DOHH2 (cell line): Measurements from ENCODE around the gene CTNNAL1.

ENCODE experiments used
- H3F3A ChIP-seq: fragments of 200-600 bp; sonication (generic), shearing (Covaris generic); 2 replicates; pipeline ENCODE4 v1.6.0; 2016; ENCODE audit warnings: antibody characterized with exemption, mild to moderate bottlenecking; ENCODE audit not compliant: control insufficient read depth, insufficient read depth
- H3K27ac ChIP-seq: fragments of 200-600 bp; sonication (generic); 2 replicates; pipeline ENCODE4 v1.5.1; 2014; ENCODE audit warnings: low read depth, mild to moderate bottlenecking, low read length, moderate library complexity
- H3K27me3 ChIP-seq: fragments of 200-600 bp; sonication (generic); 2 replicates; pipeline ENCODE4 v1.6.1; 2014; ENCODE audit warnings: mild to moderate bottlenecking, low read length, mixed read lengths; ENCODE audit not compliant: control insufficient read depth
- H3K36me3 ChIP-seq: fragments of 200-600 bp; sonication (generic); 2 replicates; pipeline ENCODE4 v1.6.1; 2014; ENCODE audit warnings: mild to moderate bottlenecking, low read length, moderate library complexity, mixed read lengths; ENCODE audit not compliant: control insufficient read depth
- H3K4me1 ChIP-seq: fragments of 200-600 bp; sonication (generic); 2 replicates; pipeline ENCODE4 v1.6.1; 2014; ENCODE audit warnings: mild to moderate bottlenecking, low read length, mixed read lengths; ENCODE audit not compliant: control insufficient read depth
- H3K4me2 ChIP-seq: fragments of 200-600 bp; sonication (generic); 2 replicates; pipeline ENCODE4 v1.6.0; 2014; ENCODE audit warnings: mild to moderate bottlenecking, low read length, moderate library complexity
- H3K4me3 ChIP-seq: fragments of 200-600 bp; sonication (generic); 2 replicates; pipeline ENCODE4 v1.5.1; 2014; ENCODE audit warnings: mild to moderate bottlenecking, low read length, mixed read lengths
- H3K79me2 ChIP-seq: fragments of 200-600 bp; sonication (generic); 2 replicates; pipeline ENCODE4 v1.6.1; 2014; ENCODE audit warnings: mild to moderate bottlenecking, low read length, mixed read lengths; ENCODE audit not compliant: control insufficient read depth
- H3K9me2 ChIP-seq: fragments of 200-600 bp; sonication (generic); replicated peaks from 2 replicates; pipeline ENCODE4 v1.6.1; 2014; ENCODE audit warnings: mild to moderate bottlenecking, low read length, mixed read lengths; ENCODE audit not compliant: control insufficient read depth
- H3K9me3 ChIP-seq: fragments of 200-600 bp; sonication (generic); 2 replicates; pipeline ENCODE4 v1.6.1; 2014; ENCODE audit warnings: antibody characterized with exemption, low read length, mixed read lengths; ENCODE audit not compliant: control insufficient read depth, insufficient read depth
- H4K20me1 ChIP-seq: fragments of 200-600 bp; sonication (generic); 2 replicates; pipeline ENCODE4 v1.6.0; 2014; ENCODE audit warnings: low read depth, mild to moderate bottlenecking, antibody characterized with exemption, low read length, moderate library complexity; ENCODE audit not compliant: control insufficient read depth, insufficient read depth
- EZH2phosphoT487 ChIP-seq: fragments of 200-600 bp; sonication (generic); IDR thresholded peaks from 2 replicates; pipeline ENCODE4 v1.6.1; 2017; ENCODE audit warnings: borderline replicate concordance, mild to moderate bottlenecking, antibody characterized with exemption, low read length, moderate library complexity, mixed read lengths
- TF ChIP-seq, protein P1 (sequence below): fragments of 200-600 bp; sonication (generic); IDR thresholded peaks from one replicate; pipeline ENCODE4 v1.5.1; 2014; ENCODE audit warnings: antibody characterized with exemption, mild to moderate bottlenecking, low read depth, low read length; ENCODE audit not compliant: poor library complexity, severe bottlenecking

CTNNAL1 gene

DNA sequence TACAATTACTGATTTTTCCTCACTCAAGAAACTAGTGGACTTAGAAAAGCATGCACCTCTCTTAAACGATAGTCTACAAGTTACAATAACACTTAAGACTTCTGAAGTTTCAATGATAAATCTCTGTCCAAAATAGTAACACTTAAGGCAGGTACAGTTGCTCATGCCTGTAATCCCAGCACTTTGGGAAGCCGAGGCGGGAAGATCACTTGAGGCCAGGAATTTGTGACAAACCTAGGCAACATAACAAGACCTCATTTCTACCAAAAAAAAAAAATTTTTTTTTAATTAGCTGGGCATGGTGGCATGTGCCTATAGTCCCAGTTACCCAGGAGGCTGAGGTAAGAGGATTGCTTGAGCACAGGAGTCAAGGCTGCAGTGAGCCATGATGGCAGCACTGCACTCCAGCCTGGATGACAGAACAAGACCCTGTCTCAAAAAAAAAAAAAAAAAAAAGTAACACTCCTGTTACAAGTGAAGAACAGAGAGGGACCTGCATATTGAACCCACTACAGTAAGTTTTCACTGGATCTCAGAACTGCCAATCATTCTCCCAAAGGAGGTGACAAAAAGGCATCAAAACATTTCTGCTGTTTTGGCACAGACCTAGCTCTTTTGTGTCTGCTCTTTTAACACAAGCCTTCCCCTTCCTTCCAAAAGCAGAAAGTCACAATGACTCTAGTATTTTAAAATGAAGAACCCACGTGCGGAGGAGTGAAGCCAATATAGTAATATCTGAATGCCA is 75.6 kb downstream of the CTNNAL1 start:
- Histone ChIP-seq H3K36me3 (peaks cover 33% of the 10 kb centered on the region), H4K20me1 (no peaks in the 10 kb centered on the region; the same call in 1 of the 2 replicates), H3K27me3 (no peaks in the 10 kb centered on the region), H3K9me3 (no peaks in the 10 kb centered on the region), H3K9me2 (no peaks in the 10 kb centered on the region), H3K27ac (no peak overlapping the region), H3K4me1 (peaks cover 7% of the 10 kb centered on the region), H3K4me2 (no peak overlapping the region), H3F3A (no peaks in the 10 kb centered on the region), H3K4me3 (no peak overlapping the region), H3K79me2 (peaks cover 25% of the 10 kb centered on the region)
- no peak for TF ChIP-seq EZH2phosphoT487
- TF ChIP-seq, protein P1, sequence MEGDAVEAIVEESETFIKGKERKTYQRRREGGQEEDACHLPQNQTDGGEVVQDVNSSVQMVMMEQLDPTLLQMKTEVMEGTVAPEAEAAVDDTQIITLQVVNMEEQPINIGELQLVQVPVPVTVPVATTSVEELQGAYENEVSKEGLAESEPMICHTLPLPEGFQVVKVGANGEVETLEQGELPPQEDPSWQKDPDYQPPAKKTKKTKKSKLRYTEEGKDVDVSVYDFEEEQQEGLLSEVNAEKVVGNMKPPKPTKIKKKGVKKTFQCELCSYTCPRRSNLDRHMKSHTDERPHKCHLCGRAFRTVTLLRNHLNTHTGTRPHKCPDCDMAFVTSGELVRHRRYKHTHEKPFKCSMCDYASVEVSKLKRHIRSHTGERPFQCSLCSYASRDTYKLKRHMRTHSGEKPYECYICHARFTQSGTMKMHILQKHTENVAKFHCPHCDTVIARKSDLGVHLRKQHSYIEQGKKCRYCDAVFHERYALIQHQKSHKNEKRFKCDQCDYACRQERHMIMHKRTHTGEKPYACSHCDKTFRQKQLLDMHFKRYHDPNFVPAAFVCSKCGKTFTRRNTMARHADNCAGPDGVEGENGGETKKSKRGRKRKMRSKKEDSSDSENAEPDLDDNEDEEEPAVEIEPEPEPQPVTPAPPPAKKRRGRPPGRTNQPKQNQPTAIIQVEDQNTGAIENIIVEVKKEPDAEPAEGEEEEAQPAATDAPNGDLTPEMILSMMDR = no peak

DNA sequence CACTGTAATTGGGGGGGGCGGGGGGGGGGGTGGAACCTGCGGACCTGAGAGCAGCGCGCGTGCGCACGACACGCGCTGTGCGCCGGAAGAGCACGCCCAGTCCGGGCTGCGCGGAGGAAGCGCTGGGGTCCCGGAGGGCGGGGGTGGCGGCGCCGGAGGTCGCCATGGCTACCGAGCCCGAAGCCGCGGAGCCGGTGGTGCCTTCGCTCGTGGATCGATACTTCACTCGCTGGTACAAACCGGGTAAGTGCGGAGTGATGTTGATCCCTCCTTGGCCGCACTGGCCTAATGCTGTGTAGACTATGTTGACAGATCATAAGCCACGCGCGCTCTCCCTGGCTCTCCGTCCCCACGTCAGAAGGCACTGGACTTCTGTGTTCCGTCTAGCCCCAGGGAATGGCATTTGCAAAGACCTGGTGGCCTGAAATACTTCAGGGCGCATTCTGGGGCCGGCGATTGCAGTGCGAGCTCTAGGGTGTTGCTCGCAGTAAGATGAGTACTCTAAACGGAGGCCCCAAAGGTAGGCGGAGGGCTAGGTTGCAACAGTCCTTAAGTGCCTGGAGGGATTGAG is 78.9 kb downstream of the CTNNAL1 start, which contains the start of gene ABITRAM:
Gene ABITRAM, plus strand, starts transcription at position 78 of the 571 bp plus-strand sequence. Its CDS starts 87 bp downstream, at position 165.
- peaks cover 18% of the 10 kb centered on the region for H3K4me1 ChIP-seq
- peak within 1 kb of the TSS; percentile 94 for H3K4me3 ChIP-seq
- peak within 1 kb of the TSS; percentile 50 for H3K27ac ChIP-seq
- H3K27me3 ChIP-seq = no peaks in the 10 kb centered on the region
- no peaks in the 10 kb centered on the region for H3F3A ChIP-seq
- H3K79me2 ChIP-seq = peaks cover 47% of the 10 kb centered on the region
- H4K20me1 ChIP-seq = no peaks in the 10 kb centered on the region
- H3K9me3 ChIP-seq = no peaks in the 10 kb centered on the region
- TF ChIP-seq EZH2phosphoT487 = no peak
- TF ChIP-seq, protein P1 = no peak
- peak within 1 kb of the TSS; percentile 65 for H3K4me2 ChIP-seq
- peaks cover 19% of the 10 kb centered on the region for H3K36me3 ChIP-seq
- H3K9me2 ChIP-seq = no peaks in the 10 kb centered on the region

DNA sequence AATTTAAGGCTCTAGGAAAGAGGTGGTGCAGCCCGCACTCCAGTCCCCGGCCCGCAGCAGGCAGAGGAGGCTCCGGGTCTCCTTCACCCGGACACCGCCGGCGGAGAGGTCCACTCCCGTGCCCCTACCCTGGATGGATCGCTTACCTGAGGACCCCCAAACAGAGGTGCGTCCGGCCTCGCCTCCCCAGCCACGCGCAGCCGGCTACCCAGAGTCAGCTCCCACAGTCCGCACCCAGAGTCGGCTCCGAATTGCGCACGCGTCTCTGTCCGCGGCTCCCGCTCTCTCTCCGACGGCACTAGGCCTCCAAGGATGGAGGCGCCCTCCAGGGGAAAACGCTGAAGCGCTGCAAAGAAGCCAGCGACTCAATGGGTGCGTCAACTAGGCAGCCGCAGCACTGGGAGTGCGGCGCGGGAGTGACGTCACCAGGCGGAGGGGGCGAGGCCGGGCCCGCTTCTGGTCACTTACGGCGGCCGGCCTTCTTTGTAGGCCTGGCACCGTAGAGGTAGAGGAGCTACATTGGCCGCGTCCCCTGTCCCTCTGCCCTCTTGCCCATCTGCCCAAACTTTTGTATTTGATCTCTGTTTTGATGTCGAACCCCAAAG is 79.5 kb downstream of the CTNNAL1 start, which contains the start of gene ELP1:
Gene ELP1, minus strand, starts transcription at position 407 of the 605 bp plus-strand sequence. CDS start 2,978 bp downstream, outside the sequence.
- Histone ChIP-seq H3K4me3 (peak within 1 kb of the TSS; percentile 94), H3K79me2 (peaks cover 47% of the 10 kb centered on the region), H3K27me3 (no peaks in the 10 kb centered on the region), H3K9me3 (no peaks in the 10 kb centered on the region), H4K20me1 (no peaks in the 10 kb centered on the region), H3K4me2 (peak within 1 kb of the TSS; percentile 65), H3K4me1 (peaks cover 18% of the 10 kb centered on the region), H3K9me2 (no peaks in the 10 kb centered on the region), H3F3A (no peaks in the 10 kb centered on the region), H3K27ac (peak within 1 kb of the TSS; percentile 50), H3K36me3 (peaks cover 19% of the 10 kb centered on the region)
- TF ChIP-seq, protein P1 = peak; percentile 50
- no peak for TF ChIP-seq EZH2phosphoT487
